Measurements from ENCODE around the gene IQSEC2.
A peak's percentile ranks its signal among the peaks of the same experiment; 100 is the strongest.

Gene IQSEC2

DNA sequence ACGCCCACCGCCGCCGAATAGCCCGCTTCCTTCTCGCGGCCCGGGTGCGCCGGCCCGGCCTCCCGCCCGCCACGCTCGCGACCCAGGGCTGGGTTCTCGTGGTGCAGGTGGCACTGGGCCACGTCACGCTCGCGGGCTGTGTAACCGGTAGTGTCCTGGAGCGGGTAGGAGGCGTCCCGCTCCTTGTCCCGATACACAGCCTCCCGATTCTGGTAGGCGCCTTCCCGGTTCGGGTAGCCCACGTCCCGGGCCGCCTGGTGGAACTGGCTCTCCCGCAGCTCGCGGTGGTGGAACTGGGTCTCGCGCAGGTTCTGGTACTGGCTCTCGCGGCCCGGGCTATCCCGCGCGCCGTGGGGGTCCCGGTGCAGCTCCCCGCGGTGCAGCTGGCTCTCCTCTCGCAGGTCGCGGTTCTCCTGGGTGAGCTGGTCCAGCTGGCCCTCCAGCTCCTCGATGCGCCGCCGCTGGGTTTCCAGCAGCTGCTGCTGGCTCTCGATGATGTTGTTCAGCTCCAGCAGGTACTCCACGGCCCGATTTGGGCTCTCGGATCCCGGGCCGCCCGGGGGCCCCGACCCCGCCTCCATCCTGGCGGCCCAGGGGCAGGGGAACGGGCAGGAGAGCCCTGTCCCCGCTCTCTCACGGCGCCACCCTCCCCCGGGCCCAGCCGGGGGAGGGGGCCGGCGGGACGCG lies 39.3 kb upstream of the IQSEC2 start:
- TF ChIP-seq, protein P1, sequence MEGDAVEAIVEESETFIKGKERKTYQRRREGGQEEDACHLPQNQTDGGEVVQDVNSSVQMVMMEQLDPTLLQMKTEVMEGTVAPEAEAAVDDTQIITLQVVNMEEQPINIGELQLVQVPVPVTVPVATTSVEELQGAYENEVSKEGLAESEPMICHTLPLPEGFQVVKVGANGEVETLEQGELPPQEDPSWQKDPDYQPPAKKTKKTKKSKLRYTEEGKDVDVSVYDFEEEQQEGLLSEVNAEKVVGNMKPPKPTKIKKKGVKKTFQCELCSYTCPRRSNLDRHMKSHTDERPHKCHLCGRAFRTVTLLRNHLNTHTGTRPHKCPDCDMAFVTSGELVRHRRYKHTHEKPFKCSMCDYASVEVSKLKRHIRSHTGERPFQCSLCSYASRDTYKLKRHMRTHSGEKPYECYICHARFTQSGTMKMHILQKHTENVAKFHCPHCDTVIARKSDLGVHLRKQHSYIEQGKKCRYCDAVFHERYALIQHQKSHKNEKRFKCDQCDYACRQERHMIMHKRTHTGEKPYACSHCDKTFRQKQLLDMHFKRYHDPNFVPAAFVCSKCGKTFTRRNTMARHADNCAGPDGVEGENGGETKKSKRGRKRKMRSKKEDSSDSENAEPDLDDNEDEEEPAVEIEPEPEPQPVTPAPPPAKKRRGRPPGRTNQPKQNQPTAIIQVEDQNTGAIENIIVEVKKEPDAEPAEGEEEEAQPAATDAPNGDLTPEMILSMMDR (IDR thresholded peaks at IDR 0.05) = no peak

DNA sequence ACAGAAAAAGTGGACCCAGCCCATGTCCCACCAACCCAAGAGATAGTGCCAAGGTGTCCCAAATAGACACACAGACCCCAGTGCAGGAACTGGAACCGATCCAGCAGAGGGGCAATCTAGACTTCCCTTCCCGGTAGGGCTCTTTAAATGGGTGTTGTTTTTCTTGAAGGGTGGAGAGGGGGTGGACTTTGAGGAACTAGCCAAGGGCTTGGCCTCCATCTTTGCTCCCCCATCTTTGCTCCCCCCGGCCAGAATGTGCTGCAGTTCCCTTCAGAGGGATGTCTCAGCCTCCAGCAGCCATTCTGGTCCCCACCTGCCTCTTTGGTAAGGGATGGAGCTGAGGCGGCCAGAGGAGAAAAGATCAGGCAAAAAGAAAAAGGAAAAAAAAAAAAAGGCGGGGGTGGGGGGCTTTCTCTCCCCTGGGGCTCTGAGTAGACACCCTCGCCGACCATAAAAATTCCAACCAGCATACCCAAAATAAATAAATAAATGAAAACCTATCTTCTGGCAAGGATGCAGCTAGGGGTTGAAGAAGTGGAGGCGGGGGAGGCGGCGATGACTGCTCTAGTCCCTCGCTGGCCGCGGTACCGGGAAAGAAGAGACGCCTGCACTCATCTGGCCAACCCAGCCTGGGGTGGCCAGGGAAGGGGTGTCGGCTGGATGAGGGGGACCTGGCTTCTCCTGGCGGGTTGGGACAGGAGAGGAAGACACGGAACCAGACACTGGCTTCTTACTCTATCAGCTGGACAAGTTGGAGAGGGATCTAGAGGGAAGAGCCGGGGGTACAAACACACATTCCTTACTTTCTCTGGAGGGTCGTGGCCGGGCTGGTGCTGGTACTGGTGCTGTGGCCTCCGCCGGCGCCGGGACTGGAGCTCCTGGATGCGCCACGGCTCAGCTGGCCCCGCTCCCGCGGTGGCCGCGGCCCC lies 38.5 kb upstream of the IQSEC2 start:
- TF ChIP-seq, protein P1 (IDR thresholded peaks at IDR 0.05) = no peak

DNA sequence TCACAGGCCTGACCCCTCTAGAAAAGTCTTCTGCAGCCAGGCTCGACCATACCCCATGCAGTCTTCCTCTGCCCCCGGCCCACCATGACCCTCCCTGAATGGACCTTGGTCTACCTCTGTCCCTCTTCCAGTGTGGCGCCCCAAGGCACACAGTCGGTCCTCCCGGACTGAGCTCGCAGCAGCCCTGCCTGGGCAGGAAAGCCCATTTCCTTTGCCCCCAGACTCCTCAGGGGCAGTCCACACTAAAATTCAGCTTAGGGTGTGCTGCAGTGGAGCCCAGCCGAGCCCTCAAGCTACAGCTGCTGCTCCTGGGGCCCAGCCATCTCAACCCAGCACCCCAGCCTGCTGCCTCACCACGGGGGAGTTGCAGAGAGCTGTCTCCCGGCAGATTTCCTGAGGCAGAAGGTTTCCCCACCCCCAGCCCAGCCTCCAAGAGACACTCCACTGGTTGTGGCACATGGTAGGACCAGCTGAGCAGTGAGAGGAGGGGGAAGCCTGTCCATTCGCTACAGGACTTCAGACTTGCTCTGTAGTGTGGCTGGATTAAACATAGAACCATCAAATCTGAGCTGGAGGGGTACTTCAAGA lies 37.5 kb upstream of the IQSEC2 start:
- TF ChIP-seq, protein P1 (IDR thresholded peaks at IDR 0.05) = no peak

DNA sequence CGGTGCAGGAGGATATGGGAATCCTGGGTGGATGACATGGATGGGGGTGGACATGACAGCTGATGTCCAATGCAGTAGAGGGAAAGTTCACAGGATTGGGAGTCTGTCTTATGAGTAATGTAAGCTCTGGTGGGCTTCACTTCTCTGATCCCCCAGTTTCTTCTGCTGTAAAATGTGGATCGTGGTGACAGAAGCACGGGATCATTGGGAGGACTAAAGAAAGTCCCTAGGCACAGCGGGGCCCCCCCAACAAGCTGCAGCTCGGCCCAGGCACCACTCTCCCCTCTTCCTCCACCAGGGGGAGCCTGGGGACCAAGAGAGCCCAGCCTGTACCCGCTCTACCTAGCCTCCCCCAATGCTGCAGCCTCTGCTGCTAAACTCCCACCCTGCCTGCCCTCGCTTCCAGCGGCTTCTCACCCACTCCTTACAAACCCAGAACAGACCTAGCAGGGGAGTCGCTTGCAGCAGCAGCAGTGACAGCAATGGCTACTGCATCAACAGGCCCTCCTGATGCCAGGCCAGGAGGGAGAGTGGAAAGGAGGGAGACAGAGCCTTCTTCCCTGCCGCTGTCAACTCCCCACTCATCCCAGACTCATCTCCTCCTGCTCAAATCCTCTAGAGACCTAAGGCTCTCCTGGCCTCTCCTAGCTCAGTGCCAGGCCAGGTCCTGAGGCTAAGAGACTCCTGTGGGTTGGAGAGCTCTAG lies 36.1 kb upstream of the IQSEC2 start:
- TF ChIP-seq, protein P1 (IDR thresholded peaks at IDR 0.05) = peak; percentile 73

DNA sequence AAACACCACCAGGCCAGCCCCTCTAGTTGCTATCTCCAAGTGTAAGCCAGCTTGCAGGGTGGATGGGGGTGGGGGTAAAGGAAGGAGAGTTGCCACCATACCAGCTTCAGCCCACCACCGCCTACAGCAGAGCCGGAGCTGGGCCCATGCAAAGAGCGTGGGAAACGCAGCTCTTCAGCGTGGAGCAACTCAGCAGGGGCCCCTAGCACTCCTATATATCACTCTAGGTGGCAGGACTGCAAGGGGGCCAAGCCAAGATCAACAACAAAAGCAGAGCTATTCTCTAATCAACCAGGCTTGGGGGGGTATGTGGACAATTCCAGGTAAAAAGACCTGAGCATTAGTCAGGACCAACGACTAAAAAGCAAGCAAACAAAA lies 35.5 kb upstream of the IQSEC2 start:
- TF ChIP-seq, protein P1 (IDR thresholded peaks at IDR 0.05) = no peak

DNA sequence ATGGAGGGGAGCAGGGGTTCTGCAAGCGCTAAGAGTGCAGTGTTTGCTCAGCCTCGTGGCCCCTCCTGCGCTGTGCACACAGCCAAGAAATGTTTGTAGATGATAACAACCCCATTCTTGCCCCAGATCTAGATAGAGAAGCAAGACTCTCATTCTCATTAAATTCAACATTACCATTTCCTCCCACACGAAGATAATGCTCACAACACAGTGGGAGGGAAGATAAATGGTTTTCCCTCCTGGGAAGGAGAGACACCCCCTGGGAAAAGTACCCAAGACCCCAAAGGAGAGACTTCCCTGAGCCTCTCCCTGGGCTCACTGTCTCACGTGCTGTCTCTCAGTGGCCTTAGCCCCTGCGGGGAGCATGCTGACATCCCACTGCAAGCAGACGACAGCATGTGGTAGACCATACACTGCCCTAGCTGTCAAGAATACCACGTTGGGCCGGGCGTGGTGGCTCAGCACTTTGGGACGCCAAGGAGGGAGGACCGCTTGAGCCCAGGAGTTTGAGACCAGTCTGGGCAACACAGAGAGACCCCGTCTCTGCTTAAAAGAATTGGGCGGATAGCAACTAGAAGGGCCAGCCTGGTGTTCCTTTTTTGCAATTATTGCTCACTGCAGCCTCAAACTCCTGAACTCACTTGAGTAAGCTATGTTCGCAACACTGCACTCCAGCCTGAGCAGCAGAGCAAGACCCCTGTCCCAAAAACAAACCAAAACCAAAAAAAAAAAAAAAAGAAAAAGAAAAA lies 34.9 kb upstream of the IQSEC2 start:
- TF ChIP-seq, protein P1 (IDR thresholded peaks at IDR 0.05) = no peak
